ENCODE data around the gene TMOD1. TPM values are rescaled to one million over a fixed set of nuclear protein-coding genes. Genes with fewer than 3 reads are reported as not detected.

TMOD1 gene
- total RNA-seq, 1 experiment from 2014 or later: not detected

- peaks cover 4% of the 10 kb centered on the region; the same call in 1 of the 2 replicates for H3K4me1 ChIP-seq (ENCODE audit: low read length)
- no peak overlapping the region for H3K27ac ChIP-seq (ENCODE audit: low read length)
- no peaks in the 10 kb centered on the region for H3K36me3 ChIP-seq (ENCODE audit: insufficient read depth, low read length)
- DNase-seq: no peak
- H4K20me1 ChIP-seq (ENCODE audit: insufficient read depth, low read depth, low read length): no peaks in the 10 kb centered on the region
- no peaks in the 10 kb centered on the region for H3K9me3 ChIP-seq (ENCODE audit: low read length)
- no peaks in the 10 kb centered on the region for H3K27me3 ChIP-seq (ENCODE audit: low read length)
- H3K9ac ChIP-seq (ENCODE audit: low read length): no peak overlapping the region
- H3K79me2 ChIP-seq (ENCODE audit: low read length): no peaks in the 10 kb centered on the region
- H3K4me2 ChIP-seq (ENCODE audit: low read depth, low read length, poor library complexity, severe bottlenecking): no peak overlapping the region
- no peak overlapping the region for H3K4me3 ChIP-seq (ENCODE audit: low read length)
- H2AFZ ChIP-seq (ENCODE audit: low read length): no peak overlapping the region
- no peaks in the 10 kb centered on the region for H3K9me2 ChIP-seq (replicated peaks; ENCODE audit: insufficient read depth, low read length)
Measured at GRCh38 chr9:97507428-97507984, 6.0 kb downstream of the TMOD1 start.

DNA sequence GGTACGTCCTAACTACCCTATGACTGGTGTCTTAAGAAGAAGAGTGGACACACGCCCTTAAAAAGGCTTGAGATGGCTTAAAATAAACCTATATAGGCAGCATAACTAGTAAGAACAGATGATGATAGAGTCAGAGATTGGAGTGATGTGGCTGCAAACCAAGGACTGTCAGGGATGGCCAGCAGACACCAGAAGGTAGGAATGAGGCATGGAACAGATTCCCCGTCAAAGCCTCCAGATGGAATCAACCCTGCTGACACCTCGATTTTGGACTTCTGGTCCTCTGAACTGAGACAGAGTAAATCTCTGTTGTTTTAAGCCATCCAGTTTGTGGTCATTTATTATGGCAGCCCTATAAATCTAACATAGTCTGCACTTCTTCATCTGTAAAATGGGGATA lies 7.4 kb downstream of the TMOD1 start:
- Histone ChIP-seq H3K79me2 (ENCODE audit: low read length) (no peaks in the 10 kb centered on the region), H2AFZ (ENCODE audit: low read length) (no peak overlapping the region), H3K9me3 (ENCODE audit: low read length) (no peaks in the 10 kb centered on the region), H3K9ac (ENCODE audit: low read length) (no peak overlapping the region), H3K27ac (ENCODE audit: low read length) (no peak overlapping the region), H4K20me1 (ENCODE audit: insufficient read depth, low read depth, low read length) (no peaks in the 10 kb centered on the region), H3K4me2 (ENCODE audit: low read depth, low read length, poor library complexity, severe bottlenecking) (no peak overlapping the region), H3K36me3 (ENCODE audit: insufficient read depth, low read length) (no peaks in the 10 kb centered on the region), H3K27me3 (ENCODE audit: low read length) (no peaks in the 10 kb centered on the region), H3K4me3 (ENCODE audit: low read length) (no peak overlapping the region), H3K4me1 (ENCODE audit: low read length) (no peaks in the 10 kb centered on the region), H3K9me2 (replicated peaks; ENCODE audit: insufficient read depth, low read length) (no peaks in the 10 kb centered on the region)
- DNase-seq: no peak

GRCh38 chr9:97510797-97511654 lies 9.6 kb downstream of the TMOD1 start:
- no peaks in the 10 kb centered on the region for H3K4me1 ChIP-seq (ENCODE audit: low read length)
- no peak overlapping the region for H3K9ac ChIP-seq (ENCODE audit: low read length)
- no peak for DNase-seq
- no peak overlapping the region for H3K4me3 ChIP-seq (ENCODE audit: low read length)
- no peak overlapping the region for H2AFZ ChIP-seq (ENCODE audit: low read length)
- H3K36me3 ChIP-seq (ENCODE audit: insufficient read depth, low read length): no peaks in the 10 kb centered on the region
- no peaks in the 10 kb centered on the region for H3K9me3 ChIP-seq (ENCODE audit: low read length)
- H3K79me2 ChIP-seq (ENCODE audit: low read length): no peaks in the 10 kb centered on the region
- no peaks in the 10 kb centered on the region for H4K20me1 ChIP-seq (ENCODE audit: insufficient read depth, low read depth, low read length)
- H3K27me3 ChIP-seq (ENCODE audit: low read length): no peaks in the 10 kb centered on the region
- H3K27ac ChIP-seq (ENCODE audit: low read length): no peak overlapping the region
- no peak overlapping the region for H3K4me2 ChIP-seq (ENCODE audit: low read depth, low read length, poor library complexity, severe bottlenecking)
- H3K9me2 ChIP-seq (replicated peaks; ENCODE audit: insufficient read depth, low read length): no peaks in the 10 kb centered on the region

- H2AFZ ChIP-seq (ENCODE audit: low read length): no peak overlapping the region
- H3K27me3 ChIP-seq (ENCODE audit: low read length): no peaks in the 10 kb centered on the region
- no peaks in the 10 kb centered on the region for H4K20me1 ChIP-seq (ENCODE audit: insufficient read depth, low read depth, low read length)
- H3K9me3 ChIP-seq (ENCODE audit: low read length): no peaks in the 10 kb centered on the region
- H3K9me2 ChIP-seq (replicated peaks; ENCODE audit: insufficient read depth, low read length): no peaks in the 10 kb centered on the region
- no peaks in the 10 kb centered on the region for H3K79me2 ChIP-seq (ENCODE audit: low read length)
- no peak overlapping the region for H3K4me3 ChIP-seq (ENCODE audit: low read length)
- no peak overlapping the region for H3K27ac ChIP-seq (ENCODE audit: low read length)
- H3K4me1 ChIP-seq (ENCODE audit: low read length): no peaks in the 10 kb centered on the region
- no peak overlapping the region for H3K4me2 ChIP-seq (ENCODE audit: low read depth, low read length, poor library complexity, severe bottlenecking)
- H3K9ac ChIP-seq (ENCODE audit: low read length): no peak overlapping the region
- H3K36me3 ChIP-seq (ENCODE audit: insufficient read depth, low read length): no peaks in the 10 kb centered on the region
- no peak for DNase-seq
Measured at GRCh38 chr9:97511655-97512427, 10.4 kb downstream of the TMOD1 start.

GRCh38 chr9:97512966-97513560 lies 11.6 kb downstream of the TMOD1 start:
- no peak overlapping the region for H3K27ac ChIP-seq (ENCODE audit: low read length)
- H3K9me2 ChIP-seq (replicated peaks; ENCODE audit: insufficient read depth, low read length): no peaks in the 10 kb centered on the region
- no peaks in the 10 kb centered on the region for H3K79me2 ChIP-seq (ENCODE audit: low read length)
- H2AFZ ChIP-seq (ENCODE audit: low read length): no peak overlapping the region
- no peak overlapping the region for H3K4me2 ChIP-seq (ENCODE audit: low read depth, low read length, poor library complexity, severe bottlenecking)
- DNase-seq: no peak
- no peaks in the 10 kb centered on the region for H3K36me3 ChIP-seq (ENCODE audit: insufficient read depth, low read length)
- H3K27me3 ChIP-seq (ENCODE audit: low read length): no peaks in the 10 kb centered on the region
- H3K9me3 ChIP-seq (ENCODE audit: low read length): no peaks in the 10 kb centered on the region
- no peak overlapping the region for H3K4me3 ChIP-seq (ENCODE audit: low read length)
- no peaks in the 10 kb centered on the region for H3K4me1 ChIP-seq (ENCODE audit: low read length)
- no peak overlapping the region for H3K9ac ChIP-seq (ENCODE audit: low read length)
- no peaks in the 10 kb centered on the region for H4K20me1 ChIP-seq (ENCODE audit: insufficient read depth, low read depth, low read length)

- no peak overlapping the region for H3K9ac ChIP-seq (ENCODE audit: low read length)
- H3K79me2 ChIP-seq (ENCODE audit: low read length): no peaks in the 10 kb centered on the region
- H4K20me1 ChIP-seq (ENCODE audit: insufficient read depth, low read depth, low read length): no peaks in the 10 kb centered on the region
- no peaks in the 10 kb centered on the region for H3K27me3 ChIP-seq (ENCODE audit: low read length)
- H3K9me2 ChIP-seq (replicated peaks; ENCODE audit: insufficient read depth, low read length): no peaks in the 10 kb centered on the region
- H2AFZ ChIP-seq (ENCODE audit: low read length): no peak overlapping the region
- no peaks in the 10 kb centered on the region for H3K9me3 ChIP-seq (ENCODE audit: low read length)
- no peak overlapping the region for H3K27ac ChIP-seq (ENCODE audit: low read length)
- DNase-seq: no peak
- H3K36me3 ChIP-seq (ENCODE audit: insufficient read depth, low read length): no peaks in the 10 kb centered on the region
- no peaks in the 10 kb centered on the region for H3K4me1 ChIP-seq (ENCODE audit: low read length)
- H3K4me2 ChIP-seq (ENCODE audit: low read depth, low read length, poor library complexity, severe bottlenecking): no peak overlapping the region
- no peak overlapping the region for H3K4me3 ChIP-seq (ENCODE audit: low read length)
Measured at GRCh38 chr9:97514531-97514930, 13.1 kb downstream of the TMOD1 start.

GRCh38 chr9:97515662-97516061 lies 14.2 kb downstream of the TMOD1 start:
- Histone ChIP-seq H3K4me1 (ENCODE audit: low read length) (no peaks in the 10 kb centered on the region), H3K27ac (ENCODE audit: low read length) (no peak overlapping the region)

GRCh38 chr9:97516111-97516510 lies 14.6 kb downstream of the TMOD1 start:
- H4K20me1 ChIP-seq (ENCODE audit: insufficient read depth, low read depth, low read length): no peaks in the 10 kb centered on the region
- no peak overlapping the region for H2AFZ ChIP-seq (ENCODE audit: low read length)
- H3K4me2 ChIP-seq (ENCODE audit: low read depth, low read length, poor library complexity, severe bottlenecking): no peak overlapping the region
- no peaks in the 10 kb centered on the region for H3K36me3 ChIP-seq (ENCODE audit: insufficient read depth, low read length)
- H3K4me1 ChIP-seq (ENCODE audit: low read length): no peaks in the 10 kb centered on the region
- no peaks in the 10 kb centered on the region for H3K79me2 ChIP-seq (ENCODE audit: low read length)
- H3K9ac ChIP-seq (ENCODE audit: low read length): no peak overlapping the region
- H3K9me3 ChIP-seq (ENCODE audit: low read length): no peaks in the 10 kb centered on the region
- DNase-seq: no peak
- no peak overlapping the region for H3K4me3 ChIP-seq (ENCODE audit: low read length)
- H3K27ac ChIP-seq (ENCODE audit: low read length): no peak overlapping the region
- H3K27me3 ChIP-seq (ENCODE audit: low read length): no peaks in the 10 kb centered on the region
- H3K9me2 ChIP-seq (replicated peaks; ENCODE audit: insufficient read depth, low read length): no peaks in the 10 kb centered on the region

More at GRCh38 chr9:97515662-97516061, 14.2 kb downstream of the TMOD1 start:
- H3K36me3 ChIP-seq (ENCODE audit: insufficient read depth, low read length): no peaks in the 10 kb centered on the region
- no peak overlapping the region for H2AFZ ChIP-seq (ENCODE audit: low read length)
- H3K9me2 ChIP-seq (replicated peaks; ENCODE audit: insufficient read depth, low read length): no peaks in the 10 kb centered on the region
- no peaks in the 10 kb centered on the region for H4K20me1 ChIP-seq (ENCODE audit: insufficient read depth, low read depth, low read length)
- no peaks in the 10 kb centered on the region for H3K9me3 ChIP-seq (ENCODE audit: low read length)
- H3K27me3 ChIP-seq (ENCODE audit: low read length): no peaks in the 10 kb centered on the region
- H3K9ac ChIP-seq (ENCODE audit: low read length): no peak overlapping the region
- H3K4me3 ChIP-seq (ENCODE audit: low read length): no peak overlapping the region
- no peak overlapping the region for H3K4me2 ChIP-seq (ENCODE audit: low read depth, low read length, poor library complexity, severe bottlenecking)
- no peak for DNase-seq
- no peaks in the 10 kb centered on the region for H3K79me2 ChIP-seq (ENCODE audit: low read length)
